ENCODE data around the gene BEAN1. TPM values are rescaled to one million over a fixed set of nuclear protein-coding genes. Genes with fewer than 3 reads are reported as not detected.

Gene BEAN1
- total RNA-seq, 6 donors from 2014 or later = 0.22 to 1.0 (median 0.35) TPM; not detected in 2

- Histone ChIP-seq H3K36me3 (peaks cover 0 to 32% (median 11%) of the 10 kb centered on the region in 4 donors), H3K27me3 (no peaks in the 10 kb centered on the region), H3K9me3 (no peaks in the 10 kb centered on the region), H3K4me3 (no peak overlapping the region), H3K4me1 (peaks cover 18 to 29% (median 28%) of the 10 kb centered on the region in 4 donors), H3K27ac (no peak overlapping the region)
- 71 to 74% methylated on average over 2 of the region's 2 CpGs for WGBS, 2 donors
- TF ChIP-seq POLR2AphosphoS5 (IDR thresholded peaks at IDR 0.05) (no peak), POLR2A (IDR thresholded peaks at IDR 0.05) (no peak), EP300 (IDR thresholded peaks at IDR 0.05) (no peak)
- TF ChIP-seq, protein P1, sequence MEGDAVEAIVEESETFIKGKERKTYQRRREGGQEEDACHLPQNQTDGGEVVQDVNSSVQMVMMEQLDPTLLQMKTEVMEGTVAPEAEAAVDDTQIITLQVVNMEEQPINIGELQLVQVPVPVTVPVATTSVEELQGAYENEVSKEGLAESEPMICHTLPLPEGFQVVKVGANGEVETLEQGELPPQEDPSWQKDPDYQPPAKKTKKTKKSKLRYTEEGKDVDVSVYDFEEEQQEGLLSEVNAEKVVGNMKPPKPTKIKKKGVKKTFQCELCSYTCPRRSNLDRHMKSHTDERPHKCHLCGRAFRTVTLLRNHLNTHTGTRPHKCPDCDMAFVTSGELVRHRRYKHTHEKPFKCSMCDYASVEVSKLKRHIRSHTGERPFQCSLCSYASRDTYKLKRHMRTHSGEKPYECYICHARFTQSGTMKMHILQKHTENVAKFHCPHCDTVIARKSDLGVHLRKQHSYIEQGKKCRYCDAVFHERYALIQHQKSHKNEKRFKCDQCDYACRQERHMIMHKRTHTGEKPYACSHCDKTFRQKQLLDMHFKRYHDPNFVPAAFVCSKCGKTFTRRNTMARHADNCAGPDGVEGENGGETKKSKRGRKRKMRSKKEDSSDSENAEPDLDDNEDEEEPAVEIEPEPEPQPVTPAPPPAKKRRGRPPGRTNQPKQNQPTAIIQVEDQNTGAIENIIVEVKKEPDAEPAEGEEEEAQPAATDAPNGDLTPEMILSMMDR (IDR thresholded peaks at IDR 0.05) = no peak
- ATAC-seq (ENCODE audit: low FRiP score in 2 of 2) (no peak), DNase-seq (no peak)
These were observed 21.9 kb upstream of the BEAN1 start for GRCh38 chr16:66405057-66405783.

- H3K4me1 ChIP-seq = peaks cover 18 to 28% (median 26%) of the 10 kb centered on the region in 4 donors
- ATAC-seq (ENCODE audit: low FRiP score in 2 of 2) = peak; percentile 91 to 95
- TF ChIP-seq, protein P1 (IDR thresholded peaks at IDR 0.05) = peak; percentile 82 to 96 (median 92)
- TF ChIP-seq POLR2AphosphoS5 (IDR thresholded peaks at IDR 0.05) (no peak), POLR2A (IDR thresholded peaks at IDR 0.05) (no peak)
- H3K27me3 ChIP-seq = no peaks in the 10 kb centered on the region
- no peaks in the 10 kb centered on the region for H3K9me3 ChIP-seq
- peak overlapping the region; percentile 12 to 71 (median 52) for H3K27ac ChIP-seq
- H3K36me3 ChIP-seq = peaks cover 0 to 25% (median 8%) of the 10 kb centered on the region in 4 donors
- DNase-seq = peak; percentile 87 to 89
- 0% methylated on average over 4 to 22 of the region's 35 CpGs for WGBS, 2 donors
- H3K4me3 ChIP-seq = peak overlapping the region; percentile 24 to 58 (median 46)
These were observed 20.4 kb upstream of the BEAN1 start for GRCh38 chr16:66406534-66407221.

DNA sequence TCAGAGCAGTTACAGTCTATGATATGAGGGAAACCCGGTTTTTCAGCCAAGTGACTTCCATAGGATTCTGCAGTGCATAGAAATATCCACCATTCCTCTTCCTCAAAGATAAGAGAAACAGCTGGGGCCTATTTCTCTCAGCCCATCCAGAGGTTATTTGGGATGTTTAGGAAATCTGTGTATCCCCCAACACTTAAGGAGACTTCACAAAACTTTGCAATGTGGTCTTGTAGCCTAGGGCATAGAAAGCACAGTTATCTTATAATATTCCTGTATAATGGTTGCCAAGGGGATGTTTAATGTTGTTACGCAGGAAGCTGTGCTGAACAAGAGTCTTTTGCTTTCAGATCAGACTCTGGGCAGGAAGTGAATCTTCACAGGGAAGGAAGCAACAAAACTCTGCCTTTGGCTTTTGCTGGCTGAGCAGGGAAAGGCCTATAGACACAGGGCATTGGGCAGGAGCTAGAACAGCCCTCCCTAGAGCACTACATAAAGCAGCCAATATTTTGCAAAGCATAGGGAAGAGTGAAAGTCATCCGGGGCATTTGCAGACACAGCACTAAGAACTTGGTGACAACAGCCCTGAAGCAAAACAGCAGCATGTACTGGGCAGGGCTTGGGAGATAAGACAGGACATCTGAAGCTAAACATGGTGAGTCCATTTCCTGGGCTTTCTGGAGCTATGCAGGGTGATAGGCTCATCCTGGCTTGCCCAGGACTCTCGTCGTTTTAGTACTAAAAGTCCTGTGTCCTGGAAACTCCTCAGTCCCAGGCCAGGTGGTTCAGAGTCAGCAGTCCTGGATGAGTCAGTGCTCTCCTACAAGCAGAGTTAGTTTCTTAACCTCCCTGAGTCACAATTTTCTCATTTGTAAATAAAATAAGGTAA, 18.7 kb upstream of the BEAN1 start:
- no peaks in the 10 kb centered on the region for H3K27me3 ChIP-seq
- DNase-seq (no peak), ATAC-seq (ENCODE audit: low FRiP score in 2 of 2) (peak; percentile 37 to 52)

GRCh38 chr16:66409156-66409555, 17.9 kb upstream of the BEAN1 start:
- no peak for TF ChIP-seq POLR2A (IDR thresholded peaks at IDR 0.05)
- no peak for TF ChIP-seq EP300 (IDR thresholded peaks at IDR 0.05)
- no peak for TF ChIP-seq POLR2AphosphoS5 (IDR thresholded peaks at IDR 0.05)
- TF ChIP-seq, protein P1 (IDR thresholded peaks at IDR 0.05) = no peak
- Histone ChIP-seq H3K9me3 (no peaks in the 10 kb centered on the region), H3K27ac (peak overlapping the region in 3 of 4 donors; percentile 65 to 77 (median 67)), H3K4me3 (peak overlapping the region in 1 of 4 donors; percentile 26), H3K4me1 (peaks cover 18 to 28% (median 26%) of the 10 kb centered on the region in 4 donors), H3K36me3 (peaks cover 0 to 11% (median 0%) of the 10 kb centered on the region in 4 donors), H3K27me3 (no peaks in the 10 kb centered on the region)
- ATAC-seq (ENCODE audit: low FRiP score in 2 of 2) (no peak), DNase-seq (no peak)
- WGBS, 2 donors = 65 to 67% methylated on average over 5 of the region's 5 CpGs

More for the DNA sequence above, 18.7 kb upstream of the BEAN1 start:
- 44 to 45% methylated on average over 5 of the region's 5 CpGs for WGBS, 2 donors
- Histone ChIP-seq H3K4me1 (peaks cover 18 to 28% (median 26%) of the 10 kb centered on the region in 4 donors), H3K27ac (peak overlapping the region; percentile 57 to 77 (median 66)), H3K4me3 (peak overlapping the region in 2 of 4 donors; percentile 21 to 26), H3K36me3 (peaks cover 0 to 16% (median 2%) of the 10 kb centered on the region in 4 donors), H3K9me3 (no peaks in the 10 kb centered on the region)
- TF ChIP-seq POLR2AphosphoS5 (IDR thresholded peaks at IDR 0.05) (peak in 1 of 2 donors; percentile 29), EP300 (IDR thresholded peaks at IDR 0.05) (peak in 2 of 4 donors; percentile 15 to 16), POLR2A (IDR thresholded peaks at IDR 0.05) (no peak)
- TF ChIP-seq, protein P1 (IDR thresholded peaks at IDR 0.05) = no peak
